ENCODE results near the gene TMEM273.

Gene TMEM273

GRCh38 chr10:49115015-49115795, 73.0 kb downstream of the TMEM273 start, which contains the start of gene VSTM4:
TSS of gene VSTM4 (minus strand) at chr10:49115522. CDS start at chr10:49115485, 37 bp downstream.
- ATAC-seq (no peak), DNase-seq (peak; percentile 10)

- ATAC-seq (no peak), DNase-seq (no peak)
Observed at GRCh38 chr10:49114718-49115014, 73.5 kb downstream of the TMEM273 start.

DNA sequence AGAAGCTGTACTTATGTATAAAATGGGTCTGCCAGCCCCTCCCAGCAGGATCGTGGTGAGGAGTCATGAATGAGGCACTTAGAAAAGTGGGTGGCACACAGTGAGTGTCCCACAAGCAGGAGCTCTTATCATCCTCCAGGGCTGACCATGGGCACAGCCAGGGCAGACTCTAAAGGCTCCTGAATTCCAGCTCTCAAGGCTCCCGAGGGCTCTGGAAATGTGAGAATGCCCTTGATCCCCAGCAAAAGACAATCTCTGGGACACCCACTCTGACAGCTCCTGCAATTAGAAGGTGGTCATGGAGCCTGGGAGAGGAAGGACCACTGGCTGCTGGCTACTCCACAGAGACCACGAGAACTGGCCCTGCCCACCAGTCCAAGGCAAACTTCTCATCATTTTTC, 74.5 kb downstream of the TMEM273 start:
- DNase-seq, result no peak

GRCh38 chr10:49112851-49113250, 75.3 kb downstream of the TMEM273 start:
- no peak for DNase-seq
- ATAC-seq, result no peak

More for the DNA sequence above, 74.5 kb downstream of the TMEM273 start:
- no peak for ATAC-seq

DNA sequence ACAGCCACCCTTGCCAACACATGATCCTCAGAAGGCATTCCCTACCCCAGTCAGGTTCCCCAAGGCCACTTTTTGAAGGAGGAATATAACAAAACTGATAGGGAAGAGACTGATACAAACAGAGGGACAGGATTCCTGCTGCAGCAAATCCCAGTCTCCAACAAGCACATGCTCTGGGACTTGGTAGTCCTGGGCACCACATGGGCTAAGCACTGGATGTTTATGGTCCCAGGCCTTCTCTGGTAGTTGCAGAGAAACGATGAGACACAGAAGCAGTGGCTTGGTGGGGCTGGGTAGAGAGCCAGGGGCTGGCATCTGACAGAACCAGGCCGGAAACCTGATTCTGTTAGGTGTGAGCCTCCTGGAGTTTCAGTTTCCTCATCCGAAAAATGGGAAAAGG, 76.1 kb downstream of the TMEM273 start:
- ATAC-seq, result no peak
- no peak for DNase-seq

- no peak for DNase-seq
- ATAC-seq, result no peak
Observed at GRCh38 chr10:49111320-49111698, 76.9 kb downstream of the TMEM273 start.

- ATAC-seq (no peak), DNase-seq (no peak)
Observed at GRCh38 chr10:49110684-49111319, 77.4 kb downstream of the TMEM273 start.

DNA sequence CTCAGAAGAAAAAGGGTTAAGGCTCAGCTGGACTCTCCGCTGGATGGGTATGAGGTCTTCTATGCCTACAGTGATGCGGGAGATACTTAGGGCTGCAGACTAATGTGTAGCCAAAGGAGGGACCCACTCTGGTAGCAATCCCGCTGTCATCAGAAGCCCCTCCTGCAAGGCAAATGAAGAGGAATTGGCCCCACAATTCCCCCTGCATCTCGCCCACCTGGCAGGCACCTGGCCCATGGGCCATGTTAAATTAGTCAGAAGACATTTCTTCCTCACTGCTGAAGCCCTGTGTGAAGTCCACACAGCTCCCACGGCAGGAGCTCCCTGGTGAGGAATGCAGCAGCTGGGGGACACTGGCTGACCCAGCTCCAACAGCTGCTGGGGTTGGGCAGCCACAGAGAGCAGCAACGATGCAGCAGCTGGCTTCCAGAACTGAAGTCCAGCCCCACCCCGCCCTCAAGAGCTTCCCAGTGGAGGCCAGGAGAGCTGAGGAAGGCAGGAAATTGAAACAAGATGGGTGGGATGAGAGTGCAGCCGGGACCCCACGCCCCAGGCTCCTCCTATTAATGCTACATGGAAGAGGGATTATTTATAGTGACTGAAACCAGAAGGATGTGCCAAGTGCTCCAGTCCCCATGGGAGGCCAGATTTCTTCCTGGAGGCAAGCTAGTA, 78.4 kb downstream of the TMEM273 start:
- ATAC-seq (no peak), DNase-seq (no peak)

DNA sequence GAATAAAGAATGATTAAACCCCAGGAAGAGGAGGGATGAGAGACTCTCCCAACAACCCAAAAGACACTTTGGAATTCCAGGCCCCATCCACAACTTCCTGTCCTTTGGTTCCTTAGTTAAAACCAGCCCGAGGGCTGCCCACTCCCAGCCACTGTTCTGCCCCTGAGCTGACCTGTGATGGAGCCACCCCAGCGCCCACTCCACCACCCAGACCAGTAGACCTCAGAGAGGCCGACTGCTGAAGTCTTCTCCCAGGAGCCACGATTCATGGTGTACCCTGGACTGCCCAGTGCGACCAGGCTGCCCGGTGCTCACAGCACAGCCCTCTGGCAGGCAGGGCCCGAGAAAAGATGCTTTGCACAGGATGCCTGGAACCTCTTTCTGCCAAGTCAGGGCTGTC, 79.5 kb downstream of the TMEM273 start:
- ATAC-seq (no peak), DNase-seq (no peak)

DNA sequence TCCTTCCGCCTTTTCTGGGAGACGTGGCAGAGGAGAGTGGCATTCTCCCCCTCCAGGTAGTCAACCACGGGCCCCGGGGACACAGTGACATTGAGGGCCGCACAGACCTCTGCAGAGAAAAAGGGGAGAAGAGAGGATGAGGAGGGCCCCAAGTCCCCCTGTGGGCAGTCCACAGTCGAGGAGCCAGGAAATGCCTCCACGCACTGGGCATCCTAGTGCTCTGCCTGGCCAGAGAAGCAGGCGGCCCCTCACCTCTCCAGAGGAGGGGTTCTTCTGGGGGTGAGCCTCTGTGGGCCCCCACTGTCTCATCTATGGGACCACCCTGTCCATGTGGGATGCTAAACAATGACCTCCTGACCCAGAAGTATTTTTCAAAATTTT, 80.3 kb downstream of the TMEM273 start:
- DNase-seq (no peak), ATAC-seq (no peak)

GRCh38 chr10:49107111-49107886, 80.9 kb downstream of the TMEM273 start:
- no peak for DNase-seq
- ATAC-seq, result no peak

- DNase-seq (no peak), ATAC-seq (no peak)
Observed at GRCh38 chr10:49106451-49106850, 81.7 kb downstream of the TMEM273 start.

DNA sequence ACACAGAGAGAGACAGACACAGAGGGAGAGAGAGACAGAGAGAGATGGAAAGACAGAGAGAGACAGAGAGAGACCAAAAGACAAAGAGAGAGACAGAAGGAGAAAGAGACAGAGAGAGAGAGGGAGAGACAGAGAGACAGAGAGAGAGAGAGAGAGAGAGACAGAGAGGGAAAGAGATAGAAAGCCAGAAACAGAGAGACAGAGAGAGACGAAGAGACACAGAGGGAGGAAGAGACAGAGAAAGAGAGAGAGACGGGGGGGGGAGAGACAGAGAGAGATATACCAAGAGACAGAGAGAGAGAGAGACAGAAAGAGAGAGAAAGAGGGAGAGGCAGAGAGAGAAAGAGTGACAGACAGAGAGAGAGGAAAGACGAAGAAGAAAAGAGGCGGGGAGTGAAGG, 83.1 kb downstream of the TMEM273 start:
- DNase-seq, result no peak
- no peak for ATAC-seq

Data from stimulated activated naive CD8-positive, alpha-beta T cell treated with anti-CD3 and anti-CD28 coated beads, Interleukin-15, Interleukin-2, amounts not matched to agents 100 U/mL and 50 U/mL, for 24 hours (primary cell).